SH-SY5Y (cell line): ENCODE measurements around the gene TSR1.

ENCODE experiments used
- GATA2 ChIP-seq: IDR thresholded peaks from 2 replicates; pipeline ENCODE4 v1.6.1; 2011; ENCODE audit warnings: mild to moderate bottlenecking, low read depth, low read length
- GATA3 ChIP-seq: IDR thresholded peaks from 2 replicates; pipeline ENCODE4 v1.6.1; 2011; ENCODE audit warnings: low read depth, mild to moderate bottlenecking, low read length, moderate library complexity

GRCh38 chr17:2321399-2321798, 14.9 kb downstream of the TSR1 start:
- TF ChIP-seq GATA3 (no peak), GATA2 (no peak)
